D341Med (cell line): ENCODE results near the gene ZNF189.

ENCODE experiments used
- DNase-seq: peaks from one replicate; pipeline ENCODE4 v3.0.0; 2012; ENCODE audit warnings: low spot score

The ZNF189 gene

DNA sequence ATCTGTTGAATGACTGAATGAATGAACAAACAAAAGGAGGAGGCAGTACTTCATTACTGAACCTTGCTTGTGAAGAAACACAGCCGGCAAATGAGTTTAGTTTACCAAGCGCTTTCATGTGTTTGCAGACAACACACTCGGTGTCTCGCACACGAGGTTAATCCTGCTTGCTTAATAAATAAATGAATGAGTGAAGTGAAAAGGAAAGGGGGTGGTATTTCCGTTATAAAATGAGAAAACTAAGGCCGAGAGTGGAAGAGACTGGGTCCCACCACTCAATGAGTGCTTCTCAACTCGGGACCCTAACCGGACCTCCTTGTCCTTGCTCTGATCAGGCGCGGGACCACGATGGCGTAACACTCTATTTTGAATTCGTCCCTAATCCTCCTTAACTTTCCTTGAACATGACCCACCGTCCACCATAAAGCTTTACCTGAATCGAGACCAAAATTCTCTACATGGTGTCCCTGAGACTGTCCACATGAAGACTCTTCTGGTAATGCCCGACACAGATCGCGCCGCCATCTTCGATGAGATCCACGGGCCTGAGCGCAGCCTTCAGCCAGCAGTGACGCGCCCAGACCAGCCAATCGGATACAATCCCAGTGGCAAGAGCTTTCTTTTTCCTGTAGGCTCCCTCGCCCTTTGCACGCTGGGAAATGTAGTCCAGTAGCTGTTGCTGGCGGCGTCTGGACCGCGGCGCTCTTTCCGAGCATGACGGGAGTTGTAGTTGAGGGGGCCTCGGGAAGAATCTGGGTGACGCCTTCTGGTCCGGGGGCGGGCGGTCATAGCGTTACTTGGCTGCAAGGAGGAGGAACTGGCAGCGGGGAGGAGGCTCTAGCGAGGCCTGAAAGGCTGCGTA is at the start of gene ZNF189, which contains the start of gene MRPL50:
Gene ZNF189, plus strand, starts transcription at position 784 of the 862 bp plus-strand sequence. CDS start 306 bp downstream, outside the sequence.
Gene MRPL50, minus strand, starts transcription at position 551 of the 862 bp plus-strand sequence. Its CDS starts 26 bp downstream, at position 525.
- DNase-seq: peak; percentile 93

DNA sequence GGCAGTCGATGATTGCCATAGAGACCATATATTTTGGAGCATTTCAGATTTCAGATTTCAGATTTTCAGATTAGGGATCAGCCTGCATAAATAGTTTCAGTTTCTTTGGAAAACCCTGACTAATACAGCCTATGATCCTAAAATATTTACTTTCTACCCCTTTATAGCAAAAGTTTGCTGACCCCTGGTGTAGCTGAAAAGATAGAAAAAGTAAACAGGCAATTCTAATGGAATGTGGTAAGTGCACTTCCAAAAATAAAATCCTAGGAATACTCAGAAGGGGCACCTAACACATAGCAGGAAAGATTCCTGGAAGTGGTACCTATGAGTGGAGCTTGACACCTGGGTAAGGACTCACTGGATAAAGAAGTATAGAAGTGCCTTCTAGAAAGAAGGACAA is 48.4 kb upstream of the ZNF189 start:
- no peak for DNase-seq

DNA sequence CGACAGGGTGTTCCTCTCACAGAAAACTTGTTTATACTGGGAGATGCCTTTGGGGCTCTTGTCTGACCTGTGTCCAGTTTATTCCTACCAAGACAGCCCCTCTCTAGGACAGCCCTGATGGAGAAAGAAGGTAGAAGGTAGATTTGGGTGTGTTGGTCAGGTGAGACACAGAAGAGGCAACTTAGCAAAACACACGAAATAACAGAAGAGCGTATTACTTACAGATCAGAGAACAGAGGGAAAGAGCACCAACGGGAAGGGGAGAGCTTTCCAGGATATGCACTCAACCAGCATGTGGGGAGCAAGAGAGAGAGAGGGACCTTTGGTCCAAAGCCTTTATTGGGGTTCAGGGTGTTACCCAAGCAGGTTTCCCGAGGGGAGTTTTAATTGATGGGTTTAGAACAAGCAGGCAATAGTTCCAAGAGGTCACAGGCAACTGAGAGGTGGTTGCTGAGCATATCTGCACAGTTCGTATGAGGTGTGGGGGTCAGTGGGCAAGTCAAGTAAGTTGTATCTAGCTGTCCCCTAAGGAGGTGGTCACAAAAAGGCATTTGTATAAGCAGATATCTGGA is 45.7 kb upstream of the ZNF189 start:
- no peak for DNase-seq

DNA sequence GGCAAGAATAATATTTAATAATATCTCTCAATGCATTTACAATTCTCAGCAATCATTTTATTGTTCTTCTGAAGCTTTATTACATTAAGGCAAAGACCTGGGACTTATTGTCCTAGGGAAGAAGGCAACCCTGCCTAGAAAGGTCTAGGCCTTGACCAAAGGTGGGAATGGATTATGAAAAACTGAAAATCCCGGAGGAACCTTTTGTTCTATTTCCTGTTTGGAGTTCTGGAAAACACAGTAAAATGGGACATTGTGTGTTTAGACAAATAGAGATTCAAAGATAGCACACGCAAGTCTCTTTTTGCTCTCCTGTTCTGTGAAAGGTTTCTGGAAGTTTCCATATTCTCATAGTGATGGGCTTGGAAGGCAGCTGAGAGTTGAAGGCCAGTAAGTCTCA is 45.0 kb upstream of the ZNF189 start:
- DNase-seq: no peak

DNA sequence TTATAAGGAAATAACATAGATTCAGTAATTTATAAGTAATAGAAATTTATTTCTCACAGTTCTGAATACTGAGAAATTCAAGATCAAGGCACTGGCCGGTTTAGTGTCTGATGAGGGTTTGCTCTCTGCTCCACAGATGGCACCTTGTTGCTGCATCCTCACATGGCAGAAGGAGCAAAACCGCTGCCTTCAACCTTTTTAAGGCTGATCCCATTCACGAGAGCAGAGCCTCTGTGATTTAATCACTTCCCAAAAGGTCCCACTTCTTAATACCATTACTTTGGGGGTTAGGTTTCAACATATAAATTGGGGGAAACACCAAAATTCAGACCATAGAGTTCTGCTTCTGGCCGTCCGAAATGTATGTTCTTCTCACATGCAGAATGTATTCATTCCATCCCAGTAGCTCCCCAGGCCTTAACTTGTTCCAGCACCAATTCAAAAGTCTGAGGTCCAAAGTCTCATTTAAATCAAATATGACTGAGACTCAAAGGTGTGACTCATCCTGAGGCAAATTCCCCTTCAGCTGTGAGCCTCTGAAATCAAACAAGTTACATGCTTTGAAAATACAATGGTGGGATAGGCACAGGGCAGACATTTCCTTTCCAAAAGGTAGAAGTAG is 44.4 kb upstream of the ZNF189 start:
- DNase-seq: no peak

DNA sequence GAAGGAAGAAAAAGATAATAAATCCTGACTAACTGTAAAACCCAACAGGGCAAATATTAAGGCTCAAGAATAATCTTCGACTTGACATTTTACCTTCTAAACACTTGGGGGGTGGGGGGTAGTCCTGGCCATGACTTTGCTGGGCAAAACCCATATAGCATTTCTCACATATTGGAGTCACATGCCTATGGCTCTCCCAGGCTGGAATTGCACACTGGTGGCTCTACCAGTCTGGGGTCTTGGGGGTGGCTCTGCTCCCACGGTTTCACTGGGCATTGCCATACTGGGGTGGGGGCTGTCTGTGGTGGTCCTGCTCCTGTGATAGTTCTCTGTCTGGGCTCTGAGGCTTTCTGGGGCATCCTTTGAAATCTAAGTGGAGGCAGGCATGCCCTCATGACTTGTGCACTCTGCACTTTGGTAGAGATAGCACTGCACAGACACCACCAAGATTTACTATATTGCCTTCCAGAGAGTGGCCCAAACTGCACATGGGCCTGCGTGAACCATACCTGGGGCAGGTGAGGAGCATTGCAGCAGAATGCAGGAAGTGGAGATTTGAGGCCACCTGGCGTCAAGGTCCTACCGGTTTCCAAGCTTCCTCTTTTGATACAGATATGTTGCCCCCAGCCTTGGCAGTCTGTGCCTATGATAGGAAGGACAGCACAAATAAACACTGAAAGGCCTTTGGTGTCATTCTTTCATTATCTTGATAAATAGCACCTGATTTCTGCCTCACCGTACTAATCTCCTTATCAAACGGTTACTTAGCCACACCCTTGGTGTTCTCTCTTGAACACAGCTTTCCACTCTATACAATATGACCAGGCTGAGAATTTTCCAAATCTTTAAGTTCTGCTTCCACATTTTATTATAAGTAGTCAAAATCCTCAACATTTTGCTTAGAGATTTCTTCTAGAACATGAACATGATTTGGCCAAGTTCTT is 43.6 kb upstream of the ZNF189 start:
- DNase-seq: no peak

DNA sequence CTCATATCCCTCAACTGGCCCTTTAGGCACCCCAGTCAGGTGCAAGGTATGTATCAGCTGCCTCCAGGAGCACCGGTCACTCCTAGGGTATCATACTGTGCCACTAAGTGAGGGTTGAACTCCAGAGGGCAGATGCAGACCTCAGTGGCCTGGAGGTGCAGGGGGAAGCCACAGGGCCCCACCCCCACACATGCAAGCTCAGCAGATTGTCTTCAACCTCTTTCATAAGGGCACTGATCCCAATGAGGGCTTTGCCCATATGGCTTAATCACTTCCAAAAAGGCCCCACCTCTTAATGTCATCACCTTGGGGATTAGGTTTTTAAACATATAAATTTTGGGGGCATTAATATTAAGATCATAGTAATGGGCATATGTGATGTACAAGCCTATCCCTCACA is 42.0 kb upstream of the ZNF189 start:
- DNase-seq: no peak

DNA sequence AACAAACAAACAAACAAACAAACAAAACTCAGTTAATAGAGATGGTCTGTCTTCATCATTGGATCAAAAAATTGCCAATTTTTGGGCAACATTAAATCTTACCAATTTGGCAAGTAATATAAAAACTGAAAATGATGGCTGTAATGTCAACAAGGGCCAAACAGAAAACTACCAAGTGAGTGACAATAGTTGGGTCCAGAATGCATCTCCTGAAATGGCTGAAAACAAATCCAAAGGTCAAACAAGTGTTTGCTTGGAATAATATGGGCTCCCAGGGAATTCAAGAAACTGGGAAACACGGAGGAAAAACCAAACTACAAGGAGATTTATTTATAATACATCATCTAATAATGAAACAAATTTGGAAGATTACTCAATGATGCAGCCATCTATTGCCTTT is 39.0 kb upstream of the ZNF189 start:
- DNase-seq: no peak

DNA sequence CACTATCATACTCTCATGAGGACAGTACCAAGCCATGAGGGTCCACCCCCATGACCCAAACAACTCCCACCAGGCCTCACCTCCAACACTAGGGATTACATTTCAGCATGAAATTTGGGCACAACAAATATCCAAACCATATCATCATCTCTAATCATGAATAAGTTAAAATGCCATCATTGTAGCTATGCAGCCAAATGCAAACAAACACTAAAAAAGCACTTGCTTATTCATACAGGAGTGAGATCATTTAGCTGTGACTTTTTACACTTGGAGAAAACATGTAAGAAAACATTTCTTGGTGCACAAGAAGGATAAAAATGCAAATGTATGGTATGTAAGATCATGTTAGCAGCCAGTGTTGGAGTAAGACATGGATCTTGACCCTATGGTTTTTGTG is 38.0 kb upstream of the ZNF189 start:
- DNase-seq: no peak

DNA sequence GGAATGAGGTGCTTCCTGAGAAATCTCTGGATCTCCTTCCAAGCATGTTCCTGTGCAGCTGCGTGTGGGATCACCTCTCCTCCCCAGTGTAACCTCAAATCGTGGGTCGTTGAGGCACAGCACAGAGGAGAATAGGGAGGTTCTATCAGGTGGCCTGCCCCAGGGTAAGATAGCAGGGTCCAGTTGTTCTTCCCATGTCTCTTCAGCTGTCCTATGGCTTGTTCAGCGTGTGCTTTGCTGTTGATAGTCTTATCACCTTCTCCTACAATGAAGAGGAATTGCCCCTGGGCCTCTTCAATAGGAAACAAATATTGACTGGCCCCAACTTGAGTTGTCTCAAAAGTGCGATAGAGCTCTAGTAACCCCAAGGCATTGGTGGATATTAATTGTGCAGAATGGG is 36.2 kb upstream of the ZNF189 start:
- no peak for DNase-seq

DNA sequence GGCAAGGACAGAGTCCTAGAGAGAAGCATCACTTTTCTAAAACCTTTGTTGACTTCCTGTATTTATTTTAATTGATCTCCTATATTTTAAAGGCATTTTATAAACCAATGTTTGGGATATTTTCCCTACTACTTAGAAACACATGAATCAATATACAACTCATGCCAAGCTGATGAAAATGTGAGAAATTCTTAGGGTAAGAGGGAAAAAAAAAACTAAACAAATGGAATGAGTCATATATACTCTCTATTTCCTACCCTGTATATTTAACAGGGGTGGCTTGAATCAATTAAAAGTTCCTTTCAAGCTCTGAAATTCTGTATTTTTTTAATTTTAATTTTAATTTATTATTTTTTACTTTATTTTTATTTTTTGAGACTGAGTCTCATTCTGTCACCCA is 33.5 kb upstream of the ZNF189 start:
- no peak for DNase-seq

DNA sequence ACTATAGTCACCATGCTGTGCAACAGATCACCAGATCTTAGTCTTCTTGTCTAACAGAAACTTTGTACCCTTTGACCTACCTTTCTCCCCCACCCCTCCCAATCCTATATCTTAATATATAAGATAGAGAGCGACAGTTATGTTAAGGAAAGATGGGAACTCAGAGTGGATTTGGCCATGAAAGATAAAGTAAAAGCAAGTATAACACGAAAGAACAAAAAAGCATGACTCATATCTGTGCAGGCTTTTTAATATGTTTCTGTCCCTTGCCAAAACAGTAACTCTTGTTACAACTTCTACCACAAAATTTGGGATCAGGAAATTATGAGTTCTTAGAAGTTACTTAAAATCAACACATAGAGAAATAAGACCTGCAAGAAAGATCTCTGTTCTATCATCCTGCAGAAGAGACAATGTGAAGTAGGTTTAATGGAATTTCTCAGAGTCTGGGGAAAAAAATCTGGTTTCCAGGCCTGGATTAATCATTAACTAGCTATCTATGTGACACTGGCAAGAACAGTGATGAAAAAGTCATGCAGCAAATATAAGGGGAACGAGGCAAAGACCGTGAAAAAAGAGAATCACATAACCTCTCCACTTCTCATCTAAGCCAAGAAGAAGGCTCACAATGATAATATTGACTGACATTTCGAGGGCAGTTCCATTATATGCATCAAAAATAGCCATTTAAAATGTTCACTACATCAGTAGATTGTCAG is 32.5 kb upstream of the ZNF189 start:
- DNase-seq: no peak

DNA sequence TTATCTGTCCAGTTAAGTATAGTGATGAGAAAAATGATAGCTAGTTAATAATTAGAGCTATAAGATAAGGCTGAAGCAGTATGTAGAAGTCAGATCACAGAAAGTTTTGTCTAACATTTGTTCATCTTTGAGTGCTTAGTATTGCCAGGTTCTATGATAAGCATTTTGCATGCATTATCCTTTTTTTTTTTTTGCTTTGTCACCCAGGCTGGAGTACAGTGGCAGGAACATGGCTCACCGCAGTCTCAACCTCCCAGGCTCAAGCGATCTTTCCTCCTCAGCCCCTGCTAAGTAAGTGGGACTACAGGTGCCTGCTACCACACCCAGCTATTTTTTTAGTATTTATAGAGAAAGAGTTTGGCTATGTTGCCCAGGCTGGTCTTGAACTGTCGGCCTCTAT is 31.3 kb upstream of the ZNF189 start:
- DNase-seq: no peak

DNA sequence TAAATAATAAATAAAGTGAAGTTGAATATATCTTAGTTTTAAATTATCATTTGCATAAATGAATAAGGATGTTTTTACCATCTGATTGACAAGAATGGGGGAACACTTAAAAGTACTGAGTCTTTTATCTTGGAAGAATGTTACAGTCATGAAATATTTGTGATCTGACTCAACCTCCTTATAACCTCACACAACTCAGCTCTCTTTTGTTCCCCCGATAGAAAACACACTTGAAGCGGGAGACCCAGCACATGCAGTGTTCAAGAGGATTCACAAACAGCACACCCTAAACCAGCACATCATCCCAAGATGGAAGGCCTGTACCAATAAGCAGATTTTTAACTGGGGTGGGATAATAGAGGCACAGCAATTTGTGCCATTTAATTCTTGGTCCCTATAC is 29.4 kb upstream of the ZNF189 start:
- DNase-seq: no peak

DNA sequence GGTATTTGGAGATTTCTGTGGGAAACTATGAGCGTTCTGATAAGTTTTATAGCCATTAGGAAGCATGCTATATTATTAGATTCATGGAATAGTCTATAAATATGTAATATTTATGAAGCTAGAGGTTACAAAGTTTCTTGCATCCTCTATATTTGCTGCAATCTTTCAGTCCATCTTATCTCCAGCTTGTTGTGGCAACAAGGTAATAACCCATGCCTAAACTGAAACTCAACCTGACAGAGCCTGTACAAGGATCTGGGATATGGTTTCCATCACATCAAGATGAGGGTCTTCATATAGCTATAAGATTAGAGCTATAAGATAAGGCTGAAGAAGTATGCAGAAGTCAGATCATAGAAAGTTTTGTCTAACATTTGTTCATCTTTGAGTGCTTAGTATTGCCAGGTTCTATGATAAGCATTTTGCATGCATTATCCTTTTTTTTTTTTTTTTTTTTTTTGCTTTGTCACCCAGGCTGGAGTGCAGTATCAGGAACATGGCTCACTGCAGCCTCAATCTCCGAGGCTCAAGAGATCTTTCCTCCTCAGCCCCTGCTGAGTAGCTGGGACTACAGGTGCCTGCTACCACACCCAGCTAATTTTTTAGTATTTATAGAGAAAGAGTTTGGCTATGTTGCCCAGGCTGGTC is 28.6 kb upstream of the ZNF189 start:
- no peak for DNase-seq

DNA sequence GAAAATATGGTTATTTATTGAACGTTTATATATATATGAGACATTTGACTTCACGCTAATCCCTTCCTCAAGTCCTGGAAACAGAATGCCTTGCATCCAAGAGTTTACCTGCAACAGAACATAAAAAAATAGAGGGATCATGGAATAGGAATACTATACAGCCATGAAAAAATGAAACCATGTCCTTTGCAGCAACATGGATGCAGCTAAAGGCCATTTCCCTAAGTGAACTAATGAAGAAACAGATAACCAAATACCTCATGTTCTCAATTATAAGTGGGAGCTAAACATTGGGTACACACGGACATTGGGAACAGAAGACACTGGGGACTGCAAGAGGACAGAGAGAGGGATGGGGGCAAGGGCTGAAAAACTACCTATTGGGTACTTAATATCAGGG is 26.8 kb upstream of the ZNF189 start:
- no peak for DNase-seq

DNA sequence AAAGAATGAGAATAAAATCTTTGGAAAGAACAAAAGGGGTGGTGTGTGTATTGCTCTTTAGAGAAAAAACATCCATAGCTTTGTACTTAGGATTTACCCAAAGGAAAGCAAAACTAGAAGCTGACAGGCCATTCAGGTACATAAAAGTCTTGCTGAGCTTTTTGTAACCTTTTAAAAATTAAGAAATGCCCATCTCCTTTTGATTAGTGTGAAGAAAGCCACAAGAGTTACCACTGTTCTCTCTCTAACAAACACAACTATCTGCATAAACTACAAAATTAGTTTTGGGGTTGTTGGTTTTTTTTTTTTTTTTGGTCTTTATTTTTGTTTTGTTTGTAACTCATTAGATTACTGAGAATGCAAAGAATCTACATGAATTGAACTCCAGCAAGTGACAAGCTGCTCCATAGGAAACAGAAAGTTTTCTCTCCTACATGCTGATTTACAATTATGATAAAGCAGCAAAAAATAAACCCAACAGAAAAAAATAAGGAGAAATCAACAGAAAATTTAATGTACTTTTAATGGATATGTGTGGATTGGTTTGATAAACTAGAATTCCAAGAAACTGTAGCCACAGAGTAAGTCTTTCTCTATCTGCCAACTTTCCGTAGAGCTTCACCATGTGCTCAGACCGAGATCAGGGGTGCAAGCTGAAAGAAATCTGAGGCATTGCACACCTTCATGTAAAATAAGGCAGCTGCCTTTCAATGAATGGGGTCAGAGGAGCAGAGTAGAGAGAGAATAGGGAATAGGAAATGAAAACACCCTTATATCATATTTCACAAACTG is 26.1 kb upstream of the ZNF189 start:
- no peak for DNase-seq

DNA sequence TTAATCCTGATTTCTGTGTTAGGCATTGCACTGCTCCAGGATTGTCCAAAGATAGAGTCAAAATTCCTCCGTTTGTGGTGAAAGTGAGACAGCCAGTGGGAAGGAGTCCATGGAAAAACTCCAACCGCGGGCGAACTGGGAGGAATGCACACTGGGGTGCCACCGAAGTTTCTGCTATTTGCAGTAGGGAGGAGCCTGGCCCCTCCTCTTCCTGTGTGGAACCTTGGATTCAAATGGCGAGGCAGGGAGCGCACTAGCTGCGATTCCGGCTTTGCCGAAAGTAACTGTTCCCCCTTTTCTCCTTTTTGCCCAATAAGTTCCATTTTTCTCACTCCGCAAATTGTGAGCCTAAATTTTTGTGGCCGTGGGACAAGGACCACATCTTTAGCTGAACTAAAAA is 23.1 kb upstream of the ZNF189 start:
- DNase-seq: no peak

DNA sequence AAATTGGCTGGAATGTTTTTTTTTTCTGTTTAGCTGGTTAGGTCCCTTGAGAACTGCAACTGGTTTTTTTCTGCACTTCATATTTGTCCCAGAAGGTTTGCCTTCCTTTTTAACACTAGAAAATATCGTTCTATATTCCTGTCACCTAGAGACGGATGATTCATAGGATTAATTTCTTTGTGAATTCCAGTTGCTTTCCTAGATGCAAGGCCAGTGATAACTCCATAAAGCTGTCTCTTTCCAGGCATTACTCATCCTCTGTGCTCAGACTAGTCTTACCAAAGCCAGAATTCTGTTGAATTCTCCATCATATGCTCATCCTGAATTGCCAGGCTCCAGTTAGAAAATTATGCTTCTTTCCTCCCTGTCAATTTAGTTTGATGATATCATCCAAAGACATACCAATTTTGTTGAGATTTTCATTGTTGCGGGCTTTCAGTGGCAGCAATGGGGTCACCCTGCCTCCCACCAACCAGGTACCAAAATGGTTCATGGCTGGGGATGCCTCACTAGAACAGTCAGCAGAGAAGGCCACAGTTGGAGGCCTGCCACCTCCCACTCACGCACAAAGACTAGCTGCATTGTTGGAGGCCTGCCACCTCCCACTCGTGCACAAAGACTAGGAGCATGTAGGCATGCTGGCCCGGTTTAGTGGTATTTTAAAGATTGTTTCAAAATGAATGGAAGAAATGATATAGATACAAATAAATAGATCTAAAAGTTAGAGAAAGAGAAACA is 22.4 kb upstream of the ZNF189 start:
- no peak for DNase-seq
